Bronchial epithelial cell (primary cell): Measurements from ENCODE around the gene TRIP11. TPM values are rescaled to one million over a fixed set of nuclear protein-coding genes. Genes with fewer than 3 reads are reported as not detected.
A peak's percentile ranks its signal among the peaks of the same experiment; 100 is the strongest.
"Not testable (repeated sequence)": the region's sequence is repeated elsewhere in the genome, so short reads cannot be mapped to it uniquely, and the experiment has no call there.

Experiments used
- DNase-seq: peaks from one replicate; pipeline ENCODE4 v3.0.0-alpha.2; 2010; ENCODE audit warnings: low read depth
- FAIRE-seq: peaks from 2 replicates; lab custom pipeline; 2011; peaks lifted over from hg19 to GRCh38; lab: Jason Lieb, UNC
- H3K27me3 ChIP-seq: 2 replicates; pipeline ENCODE4 v1.5.1; 2011; ENCODE audit warnings: low read length; ENCODE audit not compliant: control insufficient read depth, insufficient read depth
- H3K36me3 ChIP-seq: 2 replicates; pipeline ENCODE4 v1.5.1; 2011; ENCODE audit warnings: low read length; ENCODE audit not compliant: control insufficient read depth, insufficient read depth
- H3K4me3 ChIP-seq: 2 replicates; pipeline ENCODE4 v1.5.1; 2011; ENCODE audit warnings: mild to moderate bottlenecking, low read depth, low read length, control low read depth
- CTCF ChIP-seq: IDR thresholded peaks from 2 replicates; pipeline ENCODE4 v1.5.1; 2011; ENCODE audit warnings: mild to moderate bottlenecking, moderate library complexity, low read length, control low read depth, inconsistent platforms; ENCODE audit not compliant: insufficient read depth, severe bottlenecking
- total RNA-seq: library from RNA; depleted of rRNA; stranded (reverse); fragments of >200 nt; gene quantifications from 2 replicates; pipeline ENCODE4 v1.2.1, GENCODE V29; 2014

Gene TRIP11
- 13.2 and 23.8 TPM in 2 replicates for total RNA-seq

GRCh38 chr14:92039719-92040430, at the start of gene TRIP11:
TSS of gene TRIP11 (minus strand) at chr14:92040059. CDS start at chr14:92039685, 374 bp downstream.
- FAIRE-seq (no peak), DNase-seq (peak; percentile 80)
- H3K27me3 ChIP-seq: no peaks in the 10 kb centered on the region
- no peak for TF ChIP-seq CTCF
- H3K4me3 ChIP-seq: peak within 1 kb of the TSS; percentile 90
- peaks cover 1% of the 10 kb centered on the region for H3K36me3 ChIP-seq

DNA sequence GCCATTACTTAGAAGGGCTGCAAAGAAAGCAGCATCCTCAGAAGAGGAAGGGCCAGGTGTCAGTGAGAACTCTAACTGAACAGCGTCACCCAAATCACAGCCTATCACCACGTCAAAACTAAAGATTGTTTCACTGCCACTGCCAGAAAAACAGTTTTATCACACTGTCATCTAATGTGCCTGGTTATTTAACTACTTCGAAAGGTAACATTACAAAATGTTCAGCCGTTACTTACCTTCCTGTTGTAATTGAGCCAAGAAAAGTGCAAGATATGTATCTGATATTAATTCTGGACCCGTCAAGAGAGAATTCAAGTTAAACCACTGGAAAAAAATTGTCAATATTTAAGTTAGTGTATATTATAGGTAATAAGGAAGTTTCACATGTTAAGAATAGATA, 48.6 kb upstream of the TRIP11 start:
- FAIRE-seq (no peak), DNase-seq (no peak)
- Histone ChIP-seq H3K27me3 (no peaks in the 10 kb centered on the region), H3K36me3 (peaks cover 5% of the 10 kb centered on the region), H3K4me3 (no peak overlapping the region)
- no peak for TF ChIP-seq CTCF

DNA sequence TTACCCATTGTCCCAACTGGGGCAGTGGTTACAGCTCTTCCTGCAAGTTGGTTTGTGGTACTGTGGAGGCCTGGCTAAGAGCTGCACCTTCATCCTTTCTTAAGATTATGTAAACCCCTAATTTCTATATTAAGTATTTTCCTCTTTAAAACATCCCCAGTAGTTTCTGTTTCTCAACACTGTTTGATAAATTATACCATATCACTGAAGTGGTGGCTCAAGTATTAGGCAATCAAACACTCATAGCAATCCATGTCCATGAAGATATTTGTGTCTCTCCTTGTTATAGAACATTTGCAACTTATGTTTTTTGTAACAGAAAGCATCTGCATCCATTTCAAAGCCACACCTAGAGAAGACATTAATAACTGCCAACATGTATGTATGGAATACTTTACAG, 34.7 kb upstream of the TRIP11 start:
- Histone ChIP-seq H3K36me3 (peaks cover 2% of the 10 kb centered on the region), H3K4me3 (no peak overlapping the region), H3K27me3 (no peaks in the 10 kb centered on the region)
- no peak for DNase-seq
- FAIRE-seq: no peak
- no peak for TF ChIP-seq CTCF

DNA sequence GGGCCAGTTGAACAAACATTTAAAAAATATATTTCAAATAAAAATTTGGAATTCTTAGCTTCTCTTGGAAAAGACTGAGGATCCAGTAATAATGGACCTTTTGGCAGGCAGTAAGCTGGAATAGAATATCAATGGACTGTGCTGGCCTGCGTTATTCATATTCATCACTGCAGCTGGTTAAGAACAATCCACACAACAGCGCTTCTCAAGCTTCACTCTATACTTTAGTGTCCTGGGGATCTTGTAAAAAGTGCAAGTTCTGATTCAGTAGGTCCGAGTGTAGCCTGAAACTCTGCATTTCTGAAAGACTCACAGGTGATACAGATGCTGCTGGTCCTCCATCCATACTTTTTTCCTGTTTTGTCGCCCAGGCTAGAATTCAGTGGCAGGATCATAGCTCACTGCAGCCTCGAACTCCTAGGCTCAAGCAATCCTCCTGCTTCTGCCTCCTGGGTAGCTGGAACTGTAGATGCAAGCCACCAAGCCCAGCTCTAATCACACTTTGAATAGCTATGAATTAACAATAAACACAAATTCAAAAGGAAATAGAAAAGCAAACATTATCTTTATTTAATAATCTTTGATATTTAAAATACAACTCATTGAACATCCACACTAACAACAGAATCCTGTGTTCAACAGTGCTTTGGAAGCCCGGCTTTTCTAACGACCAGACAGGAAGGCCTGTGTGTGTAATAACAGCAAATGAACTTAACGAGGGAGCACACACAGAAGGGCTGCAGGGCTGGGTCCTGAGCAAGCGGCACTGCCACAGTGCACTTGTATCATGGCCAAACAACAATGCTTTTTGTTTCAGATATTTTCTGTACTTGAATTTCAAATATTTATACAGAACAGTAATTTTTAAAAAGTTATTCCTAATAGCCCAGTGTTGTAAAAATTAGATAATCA, 18.4 kb upstream of the TRIP11 start:
- TF ChIP-seq CTCF: no peak
- Histone ChIP-seq H3K36me3 (no peaks in the 10 kb centered on the region), H3K4me3 (no peak overlapping the region), H3K27me3 (no peaks in the 10 kb centered on the region)
- DNase-seq: no peak
- no peak for FAIRE-seq

- no peaks in the 10 kb centered on the region for H3K27me3 ChIP-seq
- FAIRE-seq (no peak), DNase-seq (no peak)
- TF ChIP-seq CTCF: no peak
- no peak overlapping the region for H3K4me3 ChIP-seq
- no peaks in the 10 kb centered on the region for H3K36me3 ChIP-seq
These were observed 9.9 kb upstream of the TRIP11 start for GRCh38 chr14:92049781-92050180.

DNA sequence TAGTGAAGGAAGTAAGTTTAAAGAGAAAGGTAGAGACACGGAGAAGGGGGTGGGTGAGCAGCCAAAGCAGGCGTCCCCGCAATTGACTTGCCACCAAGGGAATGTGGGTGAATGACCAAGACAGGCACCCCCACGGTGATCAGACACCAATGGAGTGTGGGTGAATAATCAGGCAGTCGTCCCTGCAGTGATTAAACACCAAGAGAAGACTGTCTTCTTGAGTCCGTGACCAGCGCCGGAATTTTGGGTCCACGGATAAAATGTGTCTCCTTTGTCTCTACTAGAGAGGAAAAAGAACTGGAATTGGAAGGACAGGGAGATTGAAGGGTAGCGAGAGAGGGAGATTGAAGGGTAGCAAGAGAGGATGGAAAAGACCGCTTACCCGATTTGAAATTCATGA, 9.4 kb upstream of the TRIP11 start:
- FAIRE-seq, H3K36me3 ChIP-seq, H3K27me3 ChIP-seq, H3K4me3 ChIP-seq, DNase-seq: not testable (repeated sequence)

DNA sequence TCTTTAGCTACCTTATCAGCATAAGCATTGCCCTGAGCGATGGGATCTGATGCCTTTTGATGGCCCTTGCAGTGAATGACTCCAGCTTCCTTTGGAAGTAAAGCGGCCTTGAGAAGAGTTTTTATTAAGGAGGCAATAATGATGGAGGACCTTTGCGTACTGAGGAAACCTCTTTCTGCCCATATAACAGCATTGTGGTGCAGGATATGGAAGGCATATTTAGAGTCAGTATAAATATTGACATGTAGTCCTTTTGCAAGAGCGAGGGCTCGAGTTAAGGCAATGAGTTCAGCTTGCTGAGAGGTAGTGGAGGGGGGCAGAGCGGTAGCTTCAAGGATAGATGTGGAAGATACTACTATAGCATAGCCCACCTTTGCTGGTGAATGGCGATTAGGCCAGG, 6.0 kb upstream of the TRIP11 start:
- H3K27me3 ChIP-seq, FAIRE-seq, H3K4me3 ChIP-seq, DNase-seq, H3K36me3 ChIP-seq: not testable (repeated sequence)

DNA sequence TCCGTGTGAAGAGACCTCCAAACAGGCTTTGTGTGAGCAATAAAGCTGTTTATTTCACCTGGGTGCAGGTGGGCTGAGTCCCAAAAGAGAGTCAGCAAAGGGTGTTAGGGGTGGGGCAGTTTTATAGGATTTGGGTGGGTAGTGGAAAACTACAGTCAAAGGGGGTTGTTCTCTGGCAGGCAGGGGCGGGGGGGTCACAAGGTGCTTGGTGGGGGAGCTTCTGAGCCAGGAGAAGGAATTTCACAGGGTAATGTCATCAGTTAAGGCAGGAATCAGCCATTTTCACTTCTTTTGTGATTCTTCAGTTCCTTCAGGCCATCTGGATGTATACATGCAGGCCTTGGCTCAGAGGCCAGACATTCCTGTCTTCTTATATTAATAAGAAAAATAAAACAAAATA, 1.9 kb upstream of the TRIP11 start:
- not testable (repeated sequence) for DNase-seq, H3K27me3 ChIP-seq, FAIRE-seq, H3K36me3 ChIP-seq, H3K4me3 ChIP-seq
